HG02571 (cell line): ENCODE results near the gene MATCAP1.
A peak's percentile ranks its signal among the peaks of the same experiment; 100 is the strongest.

Experiments used
- ATAC-seq: cut with Tn5 transposase; IDR thresholded peaks from one replicate; pipeline ENCODE4 v1.9.1; 2021; ENCODE audit warnings: mild to moderate bottlenecking, moderate library complexity; ENCODE audit not compliant: unreplicated experiment

MATCAP1 gene

DNA sequence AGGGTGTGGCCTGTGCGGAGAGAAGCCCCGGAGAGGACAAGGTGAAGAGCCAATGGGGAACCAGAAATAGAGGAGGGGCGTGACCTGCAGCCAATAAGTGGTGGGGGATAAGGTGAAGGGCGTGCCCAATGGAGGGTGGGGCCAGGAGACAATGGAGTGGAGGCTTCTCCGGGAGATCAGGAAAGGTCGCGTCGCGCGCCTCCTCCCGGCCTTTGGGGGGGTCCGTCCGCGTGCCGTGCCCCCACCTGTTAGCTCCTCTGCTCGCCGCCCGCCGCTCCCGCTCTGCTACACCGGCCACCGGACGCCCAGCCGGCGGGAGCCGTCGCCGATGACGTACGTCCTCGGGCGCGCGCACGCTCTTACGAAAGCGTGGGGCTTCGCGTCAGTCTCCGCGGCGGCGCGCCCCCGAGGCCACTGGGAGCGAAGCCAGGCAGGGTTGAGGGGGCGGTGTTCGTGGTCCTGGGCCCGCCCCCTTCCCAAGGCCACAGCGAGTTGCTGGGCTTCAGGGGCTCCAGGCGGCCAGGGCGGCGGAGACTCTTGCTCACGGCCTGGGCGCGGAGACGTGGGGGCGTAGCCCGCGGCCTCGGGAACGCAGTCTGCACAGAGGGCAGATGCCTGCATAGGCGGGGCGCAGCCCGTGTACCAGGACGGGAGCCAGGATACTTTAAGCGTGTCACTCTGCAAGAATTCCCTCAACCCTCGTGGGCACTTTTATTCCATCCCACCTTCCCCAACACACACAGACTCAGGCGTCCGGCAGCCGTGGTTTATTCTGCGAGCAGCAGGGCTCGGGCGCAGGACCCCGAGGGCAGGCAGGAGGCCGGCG is at the start of gene MATCAP1:
Gene MATCAP1 (minus strand): TSS at position 337 of the 826 bp plus-strand sequence. CDS start 3,353 bp downstream, outside the sequence.
- peak; percentile 87 for ATAC-seq

DNA sequence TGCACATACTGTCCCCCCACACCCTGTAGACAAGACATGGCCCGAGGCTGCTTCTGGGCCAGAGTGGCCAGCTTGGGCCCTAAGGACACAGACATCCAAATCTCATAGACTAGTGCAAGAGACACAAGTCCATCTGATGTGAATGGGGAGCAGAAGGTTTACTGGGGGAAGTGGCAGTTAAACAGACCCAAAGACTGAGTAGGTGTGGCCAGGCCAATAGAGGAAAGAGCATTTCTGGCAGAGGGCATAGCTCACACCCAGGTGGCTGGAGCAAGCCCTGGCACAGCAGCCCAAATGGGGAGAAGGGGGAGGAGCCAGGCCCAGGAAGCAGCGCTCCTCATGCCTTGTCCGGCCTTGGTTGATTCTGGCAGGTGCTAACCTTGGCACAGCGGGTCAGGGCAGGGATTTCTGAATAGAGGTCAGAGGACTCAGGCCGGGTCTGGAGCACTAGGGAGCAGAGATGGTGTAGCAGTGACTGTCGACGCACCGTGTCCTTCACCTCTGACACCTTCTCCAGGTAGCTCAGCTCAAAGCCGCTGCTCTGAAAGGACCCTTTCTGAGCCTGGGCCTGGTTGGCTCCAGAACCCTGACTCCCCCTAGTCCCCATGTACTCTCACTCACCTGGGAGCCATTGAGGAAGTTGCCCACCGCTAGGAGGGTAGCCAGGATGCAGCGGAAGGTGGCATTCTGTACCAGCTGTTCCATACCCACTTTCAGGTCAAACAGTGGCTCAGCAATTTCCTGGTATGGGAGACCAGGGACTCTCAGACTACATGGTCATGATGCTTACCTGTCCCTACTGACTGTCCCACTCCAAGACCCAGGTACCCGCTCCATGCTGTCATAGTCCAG is 47.3 kb upstream of the MATCAP1 start:
- ATAC-seq, result no peak

- no peak for ATAC-seq
Observed at GRCh38 chr16:67229906-67230808, 46.4 kb upstream of the MATCAP1 start.

GRCh38 chr16:67228905-67229304 is 45.1 kb upstream of the MATCAP1 start:
- no peak for ATAC-seq

GRCh38 chr16:67228034-67228785 is 44.4 kb upstream of the MATCAP1 start:
- ATAC-seq, result no peak

- ATAC-seq, result no peak
Observed at GRCh38 chr16:67227567-67227921, 43.8 kb upstream of the MATCAP1 start.

- peak; percentile 92 for ATAC-seq
Observed at GRCh38 chr16:67226804-67227566, 43.2 kb upstream of the MATCAP1 start, which contains the start of gene TMEM208. Gene TMEM208 (plus strand): TSS chr16:67227130. CDS start chr16:67227219, 89 bp downstream.

DNA sequence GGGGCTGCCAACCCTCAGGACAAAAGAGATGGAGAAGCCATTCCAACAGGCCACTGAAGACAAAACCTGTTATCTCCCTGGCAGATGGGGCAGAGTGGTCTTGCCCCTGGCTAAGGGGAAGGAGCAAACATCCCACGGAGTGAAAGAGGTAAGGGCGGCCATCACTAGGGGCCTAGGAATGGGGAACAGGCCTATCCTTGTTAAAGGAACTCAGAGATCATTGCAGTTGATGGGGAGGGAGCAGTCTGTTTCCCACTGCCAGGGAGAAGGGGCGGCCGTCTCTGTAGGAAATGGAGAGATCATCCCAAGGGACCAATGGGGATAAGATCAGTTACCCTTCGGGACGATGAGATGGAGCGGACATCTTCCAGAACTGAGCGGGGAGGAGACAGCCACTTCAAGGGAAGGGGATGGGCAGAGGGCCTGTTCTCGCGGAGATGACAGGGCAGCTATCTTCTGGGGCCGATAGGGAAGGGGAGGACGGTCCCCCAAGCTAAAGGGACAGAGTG is 42.6 kb upstream of the MATCAP1 start:
- no peak for ATAC-seq

DNA sequence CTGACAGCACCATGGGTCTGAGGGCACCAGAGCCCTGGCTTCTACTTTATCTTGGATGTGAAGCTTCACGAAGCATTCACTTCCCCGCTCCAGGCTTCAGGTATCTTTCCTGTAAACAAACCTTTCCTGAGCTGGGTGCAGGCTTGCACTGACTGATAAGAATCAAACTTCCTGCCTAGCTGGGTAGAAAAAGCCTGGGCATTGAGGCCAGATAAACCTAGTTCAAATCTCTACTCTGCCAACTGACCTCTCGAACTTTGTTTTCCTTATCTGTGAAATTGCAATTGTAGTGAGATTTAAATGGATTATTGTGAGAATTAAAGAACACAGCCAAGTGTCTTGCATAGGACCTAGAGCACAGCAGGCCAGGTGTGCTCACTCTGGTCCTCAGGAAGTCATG is 40.2 kb upstream of the MATCAP1 start:
- no peak for ATAC-seq

DNA sequence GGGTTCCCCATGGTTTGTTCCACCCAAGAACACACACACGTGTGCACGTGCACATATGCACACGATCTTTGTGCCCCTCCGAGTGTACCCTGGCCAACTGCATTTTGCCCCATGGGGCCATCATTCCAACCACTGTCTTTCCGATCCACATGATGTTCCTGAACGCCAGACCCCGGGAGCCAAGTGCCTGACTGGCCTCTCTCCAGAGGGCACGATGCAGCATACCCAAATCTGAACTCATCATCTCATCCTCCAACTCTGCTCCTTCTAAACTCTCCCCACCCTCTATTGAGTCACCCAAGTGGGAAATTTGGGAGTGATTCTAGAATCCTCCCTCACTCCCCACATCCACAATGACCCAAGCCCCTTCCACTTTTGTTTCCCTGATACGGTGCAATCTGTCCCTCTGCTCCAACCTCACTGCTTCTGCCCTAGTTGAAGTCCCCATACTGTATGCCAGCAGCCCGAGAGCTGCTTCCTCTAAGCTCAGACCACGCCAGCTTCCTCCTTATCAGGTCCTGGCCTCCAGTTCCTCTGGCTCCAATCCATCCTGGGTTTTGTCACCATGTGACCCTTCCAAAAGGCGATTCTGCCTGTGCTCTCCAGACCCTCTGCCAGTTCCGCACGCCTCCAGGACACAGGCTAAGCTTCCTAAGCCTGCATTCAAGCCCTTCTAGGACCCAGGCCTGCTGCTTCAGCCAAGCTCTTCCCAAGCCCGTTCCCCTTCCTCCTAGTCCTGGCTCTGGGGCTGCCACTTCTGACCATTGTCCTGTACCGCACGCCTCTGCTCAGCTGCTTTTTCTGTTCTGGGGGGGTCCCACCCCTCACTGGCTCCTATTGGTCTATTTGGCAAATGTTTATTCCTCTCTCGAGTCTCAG is 33.1 kb upstream of the MATCAP1 start:
- ATAC-seq, result no peak

DNA sequence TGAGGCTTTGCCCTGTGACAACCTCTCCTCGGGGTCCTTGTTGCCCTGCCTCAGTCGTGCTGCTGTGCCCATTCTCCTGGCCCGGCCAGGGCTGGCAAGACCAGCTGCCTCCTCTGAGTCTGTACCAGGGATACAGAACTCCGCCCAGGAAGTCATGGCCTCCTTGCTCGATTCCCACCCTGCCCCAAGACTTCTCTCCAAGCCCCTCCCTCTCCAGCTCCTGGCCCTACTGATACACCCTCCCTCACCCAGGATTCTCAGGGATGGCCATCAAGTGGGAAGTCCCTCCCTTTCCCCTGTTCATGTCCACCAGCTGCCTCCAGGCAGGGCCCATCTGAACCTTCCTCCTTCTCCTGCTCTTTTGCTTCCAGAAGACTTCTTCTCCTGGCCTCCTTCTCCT is 31.9 kb upstream of the MATCAP1 start:
- no peak for ATAC-seq

DNA sequence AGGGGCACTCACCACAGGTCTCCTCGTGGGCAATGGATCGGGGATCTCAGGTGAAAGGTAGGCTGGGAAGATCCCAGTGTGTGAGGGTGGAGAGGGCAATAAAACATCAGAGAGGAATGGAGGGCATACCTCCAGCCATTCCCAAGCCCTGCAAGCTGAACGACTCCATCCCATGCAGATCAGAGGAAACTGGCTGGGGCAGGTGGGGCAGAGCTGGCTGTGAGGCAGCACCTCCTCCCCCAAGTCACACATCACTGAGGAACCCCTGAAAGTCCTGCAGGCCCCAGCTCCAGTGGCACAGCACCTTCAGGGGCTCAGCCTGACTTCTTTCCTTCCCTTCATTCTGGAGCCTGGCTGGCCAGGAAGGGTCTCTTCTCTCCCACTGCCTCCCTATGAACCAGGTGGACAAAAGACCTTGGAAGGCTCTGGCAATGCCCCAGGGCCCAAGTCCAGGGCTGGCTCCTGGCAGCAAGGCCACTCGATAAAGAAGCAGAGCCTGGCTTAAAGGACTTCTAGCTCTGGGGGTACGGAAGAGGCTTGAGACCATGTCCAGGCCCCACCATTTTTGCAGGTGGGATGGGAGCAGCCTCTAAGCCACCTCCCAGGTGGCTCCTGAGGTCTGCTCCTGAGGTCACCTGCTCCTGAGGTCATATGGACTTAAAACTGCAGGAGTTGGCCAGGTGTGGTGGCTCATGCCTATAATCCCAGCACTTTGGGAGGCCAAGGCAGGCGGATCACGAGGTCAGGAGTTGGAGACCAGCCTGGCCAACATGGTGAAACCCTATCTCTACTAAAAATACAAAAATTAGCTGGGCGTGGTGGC is 29.6 kb upstream of the MATCAP1 start:
- no peak for ATAC-seq

DNA sequence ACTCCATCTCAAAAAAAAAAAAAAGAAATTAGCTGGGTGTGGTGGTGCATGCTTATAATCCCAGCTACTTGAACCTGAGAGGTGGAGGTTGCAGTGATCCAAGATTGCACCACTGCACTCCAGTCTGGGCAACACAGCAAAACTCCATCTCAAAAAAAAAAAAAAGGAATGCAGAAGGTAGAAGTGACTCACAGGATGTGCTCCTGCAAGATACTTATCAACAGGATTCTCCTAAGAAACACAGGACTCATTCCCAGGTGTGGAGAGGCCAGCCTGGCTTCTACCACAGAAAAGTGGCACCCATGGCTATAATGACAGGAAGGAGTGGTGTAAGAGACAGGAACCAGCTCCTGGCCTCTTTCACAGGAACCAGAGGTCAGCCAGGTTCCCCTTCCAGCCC is 29.0 kb upstream of the MATCAP1 start:
- ATAC-seq, result no peak

- ATAC-seq, result no peak
Observed at GRCh38 chr16:67211674-67212073, 27.9 kb upstream of the MATCAP1 start.

GRCh38 chr16:67210069-67210937 is 26.5 kb upstream of the MATCAP1 start:
- ATAC-seq, result no peak

DNA sequence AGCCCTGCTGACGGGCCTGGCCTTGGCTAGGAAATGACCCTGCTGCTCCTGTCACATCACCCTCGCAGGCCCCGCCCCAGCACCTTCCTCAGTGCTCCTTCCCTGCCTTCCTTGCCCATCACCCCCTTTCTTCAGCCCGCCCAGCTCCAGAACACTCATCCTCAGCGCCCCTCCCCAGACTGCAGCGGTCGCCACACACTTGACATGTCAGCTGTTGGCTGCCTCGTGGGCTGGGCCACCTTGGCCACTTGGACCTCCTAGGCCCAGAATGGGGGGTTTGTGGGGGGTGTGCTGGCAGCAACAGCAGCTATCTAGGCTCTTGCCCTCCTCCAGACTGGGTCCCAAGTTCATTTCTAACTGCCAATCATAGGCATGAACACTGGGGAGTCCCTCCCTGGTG is 25.8 kb upstream of the MATCAP1 start:
- no peak for ATAC-seq
